HG02623 (cell line): Measurements from ENCODE around the gene DNAJC1.
"Not testable (repeated sequence)": the region's sequence is repeated elsewhere in the genome, so short reads cannot be mapped to it uniquely, and the experiment has no call there.

ENCODE experiments used
- ATAC-seq: cut with Tn5 transposase; IDR thresholded peaks from one replicate; pipeline ENCODE4 v1.9.1; 2021; ENCODE audit warnings: moderate library complexity; ENCODE audit not compliant: unreplicated experiment

The DNAJC1 gene

GRCh38 chr10:21732067-21732772, 271.3 kb downstream of the DNAJC1 start:
- ATAC-seq, result peak; percentile 88

- ATAC-seq, result no peak
Observed at GRCh38 chr10:21728618-21729017, 274.9 kb downstream of the DNAJC1 start.

- no peak for ATAC-seq
Observed at GRCh38 chr10:21727452-21728168, 275.9 kb downstream of the DNAJC1 start.

GRCh38 chr10:21726601-21727225, 276.8 kb downstream of the DNAJC1 start:
- ATAC-seq, result no peak

GRCh38 chr10:21724687-21725367, 278.7 kb downstream of the DNAJC1 start:
- peak; percentile 84 for ATAC-seq

- no peak for ATAC-seq
Observed at GRCh38 chr10:21724020-21724589, 279.4 kb downstream of the DNAJC1 start.

GRCh38 chr10:21722209-21722608, 281.3 kb downstream of the DNAJC1 start:
- ATAC-seq, result no peak

GRCh38 chr10:21721000-21721665, 282.4 kb downstream of the DNAJC1 start:
- no peak for ATAC-seq

GRCh38 chr10:21720090-21720489, 283.4 kb downstream of the DNAJC1 start:
- ATAC-seq, result no peak

GRCh38 chr10:21719502-21719901, 284.0 kb downstream of the DNAJC1 start:
- no peak for ATAC-seq

GRCh38 chr10:21717437-21718054, 286.0 kb downstream of the DNAJC1 start:
- not testable (repeated sequence) for ATAC-seq

- no peak for ATAC-seq
Observed at GRCh38 chr10:21715531-21716195, 287.9 kb downstream of the DNAJC1 start.

GRCh38 chr10:21712975-21713374, 290.6 kb downstream of the DNAJC1 start:
- ATAC-seq, result no peak

GRCh38 chr10:21707498-21707897, 296.0 kb downstream of the DNAJC1 start:
- ATAC-seq, result no peak
